GM23248 (cell line): ENCODE data around the gene LMF1. TPM values are rescaled to one million over a fixed set of nuclear protein-coding genes. Genes with fewer than 3 reads are reported as not detected.

Experiments
- DNase-seq: peaks from one replicate; pipeline ENCODE4 v3.0.0-alpha.2; 2015
- H2AFZ ChIP-seq: fragments of 200-600 bp; sonication (generic); 2 replicates; pipeline ENCODE4 v1.6.1; 2016; ENCODE audit warnings: antibody characterized with exemption
- H3F3A ChIP-seq: fragments of 200-600 bp; sonication (generic); 2 replicates; pipeline ENCODE4 v1.6.1; 2016; ENCODE audit warnings: mild to moderate bottlenecking, antibody characterized with exemption, mixed run types; ENCODE audit not compliant: insufficient read depth
- H3K27ac ChIP-seq: fragments of 200-600 bp; sonication (generic); 2 replicates; pipeline ENCODE4 v1.5.1; 2016; ENCODE audit warnings: mild to moderate bottlenecking
- H3K27me3 ChIP-seq: fragments of 200-600 bp; sonication (generic); replicated peaks from 2 replicates; pipeline ENCODE4 v1.6.1; 2016; ENCODE audit warnings: mild to moderate bottlenecking; ENCODE audit not compliant: insufficient read depth
- H3K36me3 ChIP-seq: fragments of 200-600 bp; sonication (generic); 2 replicates; pipeline ENCODE4 v1.6.1; 2016; ENCODE audit warnings: low read depth, mild to moderate bottlenecking
- H3K4me1 ChIP-seq: fragments of 200-600 bp; sonication (generic); 2 replicates; pipeline ENCODE4 v1.6.1; 2016; ENCODE audit warnings: mild to moderate bottlenecking; ENCODE audit not compliant: insufficient read depth
- H3K4me2 ChIP-seq: fragments of 200-600 bp; sonication (generic); one replicate; pipeline ENCODE4 v1.6.1; 2016; ENCODE audit warnings: mild to moderate bottlenecking; ENCODE audit not compliant: unreplicated experiment
- H3K4me3 ChIP-seq: fragments of 200-600 bp; sonication (generic); 2 replicates; pipeline ENCODE4 v1.5.1; 2016; ENCODE audit warnings: mild to moderate bottlenecking
- H3K79me2 ChIP-seq: fragments of 200-600 bp; sonication (generic); 2 replicates; pipeline ENCODE4 v1.6.1; 2016; ENCODE audit warnings: mild to moderate bottlenecking; ENCODE audit not compliant: insufficient read depth
- H3K9ac ChIP-seq: fragments of 200-600 bp; sonication (generic); 2 replicates; pipeline ENCODE4 v1.6.1; 2016; ENCODE audit warnings: mild to moderate bottlenecking
- H3K9me2 ChIP-seq: fragments of 200-600 bp; sonication (generic); 2 replicates; pipeline ENCODE4 v1.6.1; 2016; ENCODE audit warnings: mixed run types, mild to moderate bottlenecking, moderate library complexity; ENCODE audit not compliant: insufficient read depth
- H3K9me3 ChIP-seq: fragments of 200-600 bp; sonication (generic); one replicate; pipeline ENCODE4 v1.6.1; 2017; ENCODE audit warnings: low read depth
- H4K20me1 ChIP-seq: fragments of 200-600 bp; sonication (generic); 2 replicates; pipeline ENCODE4 v1.6.0; 2016; ENCODE audit not compliant: insufficient read depth
- EZH2 ChIP-seq: fragments of 200-600 bp; sonication (generic); IDR thresholded peaks from 2 replicates; pipeline ENCODE4 v1.6.1; 2018; ENCODE audit warnings: antibody characterized with exemption, mild to moderate bottlenecking; ENCODE audit not compliant: insufficient read depth, poor library complexity, severe bottlenecking
- EZH2phosphoT487 ChIP-seq: fragments of 200-600 bp; sonication (generic); IDR thresholded peaks from 2 replicates; pipeline ENCODE4 v1.6.1; 2018; ENCODE audit warnings: antibody characterized with exemption, moderate library complexity, mild to moderate bottlenecking, low read depth; ENCODE audit not compliant: insufficient read depth
- WGBS, 2 experiments: methylation state at CpG; one replicate each; pipeline ENCODE4 v1.1.6; 2015 to 2017; ENCODE audit warnings: low lambda C conversion rate in 2 of 2, low coverage in 1 of 2; ENCODE audit errors: missing lambda C conversion rate in 2 of 2; 5-methylcytosine and 5-hydroxymethylcytosine counted together
- in situ Hi-C: fragments of 300-500 bp; cut with MboI; formaldehyde crosslinking; loops from 2 replicates; pipeline ENCODE4 v1.15.0; 2020
- polyA plus RNA-seq: library from polyadenylated mRNA; unstranded; fragments of >200 nt; fragmentation: Nextera tagmentation; extraction: Ambion mirVana; gene quantifications from 2 replicates; pipeline ENCODE4 v1.2.1, GENCODE V29; 2016
- total RNA-seq: library from RNA; depleted of rRNA; stranded (reverse); fragments of >200 nt; shearing (Covaris generic); gene quantifications from 2 replicates; pipeline ENCODE4 v1.2.3, GENCODE V29; 2014

LMF1 gene
- total and polyA plus RNA-seq, 2 experiments from 2014 or later = 23.1 to 53.0 TPM

DNA sequence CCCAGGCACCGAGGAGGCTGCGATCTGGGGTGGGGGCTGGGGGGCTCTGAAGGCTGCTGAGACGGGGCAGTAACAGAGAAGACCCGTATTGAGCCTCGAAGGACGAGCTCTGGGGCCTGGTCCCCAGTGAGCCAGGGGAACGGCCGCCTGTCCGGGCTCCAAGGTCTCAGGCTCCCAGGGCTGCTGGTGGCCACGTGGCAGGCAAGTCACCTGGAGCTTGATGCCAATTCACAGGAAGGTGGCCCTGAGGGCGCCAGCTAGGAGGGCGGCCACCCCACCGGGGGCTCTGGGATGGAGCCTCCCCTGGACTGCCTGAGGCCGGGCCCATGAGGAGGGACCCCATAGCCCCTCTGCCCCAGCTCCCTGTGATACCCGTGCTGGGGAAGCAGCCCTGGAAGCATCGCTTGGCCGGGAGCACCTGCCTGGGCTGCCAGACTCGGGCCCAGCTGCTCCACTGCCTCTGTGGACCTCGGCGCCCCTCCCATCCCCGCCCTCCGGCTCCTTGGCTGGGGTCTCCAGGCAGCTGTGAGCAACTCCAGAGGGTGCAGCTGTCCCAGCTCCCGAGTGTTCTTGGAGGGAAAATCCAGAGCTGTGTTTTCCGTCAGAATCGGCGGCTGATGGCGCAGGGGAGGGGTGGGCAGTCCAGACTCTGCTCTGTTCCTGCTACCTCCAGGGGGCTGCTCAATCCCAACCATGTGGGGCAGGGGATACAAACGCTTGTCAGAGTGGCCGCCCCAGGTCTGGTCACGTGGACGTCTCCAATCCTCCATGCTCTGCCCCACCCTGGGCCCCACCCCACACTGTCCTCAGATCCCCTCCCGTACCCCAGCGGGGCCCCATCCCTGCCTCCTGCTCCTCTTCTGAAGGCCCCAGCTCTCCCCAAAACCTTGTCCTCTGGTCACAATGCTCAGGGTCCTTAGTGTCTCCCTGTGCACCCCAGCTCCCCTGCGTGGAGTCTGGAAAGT, 103.1 kb downstream of the LMF1 start:
- Histone ChIP-seq H4K20me1 (no peaks in the 10 kb centered on the region), H3F3A (no peaks in the 10 kb centered on the region), H3K79me2 (no peaks in the 10 kb centered on the region), H3K4me2 (no peak overlapping the region), H3K4me3 (no peak overlapping the region), H3K9me2 (no peaks in the 10 kb centered on the region), H3K9me3 (no peaks in the 10 kb centered on the region), H3K27me3 (no peaks in the 10 kb centered on the region), H2AFZ (no peak overlapping the region), H3K4me1 (no peaks in the 10 kb centered on the region), H3K36me3 (no peaks in the 10 kb centered on the region), H3K27ac (no peak overlapping the region), H3K9ac (no peak overlapping the region)
- 90 to 91% methylated on average over 27 to 34 of the region's 34 CpGs for WGBS, 2 experiments
- TF ChIP-seq EZH2phosphoT487 (no peak), EZH2 (no peak)
- DNase-seq = no peak
- in situ Hi-C loops = no loop called here

DNA sequence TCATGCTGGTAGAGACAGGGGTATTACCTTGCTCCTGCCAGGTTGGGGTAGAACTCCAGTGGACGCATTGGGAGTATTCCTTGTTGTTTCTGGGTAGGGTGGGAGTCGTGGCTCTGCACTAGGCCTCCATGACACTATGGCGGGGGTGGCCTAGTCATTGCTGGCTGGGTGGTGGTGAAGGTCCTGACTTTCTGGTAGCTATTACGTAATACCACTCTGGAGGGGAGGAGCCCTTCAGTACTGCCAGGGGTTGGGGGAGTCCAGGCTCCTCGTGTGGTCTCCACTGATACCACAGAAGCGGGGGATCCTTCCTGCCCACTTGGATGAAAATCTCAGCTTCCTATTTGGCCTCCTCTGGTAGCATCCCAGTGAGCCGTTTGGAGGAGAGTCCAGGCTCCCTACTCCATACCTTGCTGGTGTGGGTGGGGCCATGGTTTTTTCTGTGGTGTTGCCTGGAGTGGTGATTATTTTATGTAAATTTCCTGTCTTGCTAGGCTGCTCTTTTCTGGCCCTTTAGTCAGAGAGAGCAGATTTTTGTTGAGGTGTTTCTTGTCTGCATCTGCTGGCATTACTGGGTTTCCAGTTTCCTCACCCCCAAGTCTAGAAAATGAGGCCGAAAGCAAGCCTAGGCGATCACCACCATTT, 104.4 kb downstream of the LMF1 start:
- H2AFZ ChIP-seq = no peak overlapping the region
- no peaks in the 10 kb centered on the region for H3K9me2 ChIP-seq
- no peak overlapping the region for H3K9ac ChIP-seq
- no peaks in the 10 kb centered on the region for H3K79me2 ChIP-seq
- H3F3A ChIP-seq = no peaks in the 10 kb centered on the region
- in situ Hi-C loops = no loop called here
- no peaks in the 10 kb centered on the region for H3K36me3 ChIP-seq
- no peak overlapping the region for H3K4me3 ChIP-seq
- no peak overlapping the region for H3K27ac ChIP-seq
- H3K4me1 ChIP-seq = no peaks in the 10 kb centered on the region
- H3K27me3 ChIP-seq = no peaks in the 10 kb centered on the region
- 90 to 92% methylated on average over 9 of the region's 9 CpGs for WGBS, 2 experiments
- no peaks in the 10 kb centered on the region for H4K20me1 ChIP-seq
- TF ChIP-seq EZH2phosphoT487 = no peak
- no peak for TF ChIP-seq EZH2
- no peak overlapping the region for H3K4me2 ChIP-seq
- no peak for DNase-seq
- no peaks in the 10 kb centered on the region for H3K9me3 ChIP-seq

DNA sequence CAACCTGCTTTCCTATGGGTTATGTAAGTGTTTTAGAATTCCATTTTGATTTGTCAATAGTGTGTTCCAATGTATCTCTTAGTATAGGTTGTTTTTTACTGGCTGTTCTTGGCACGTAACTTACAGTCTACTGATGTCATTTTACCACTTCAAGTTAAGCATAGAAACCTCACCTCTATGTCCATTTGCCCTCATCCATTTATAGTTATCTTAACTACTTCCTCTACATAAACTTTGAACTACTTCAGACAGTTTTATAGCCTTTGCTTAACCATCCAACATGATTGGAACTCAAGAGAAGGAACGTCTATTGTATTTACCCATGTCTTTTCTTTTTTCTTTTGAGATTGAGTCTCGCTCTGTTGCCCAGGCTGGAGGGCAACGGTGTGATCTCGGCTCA, 105.8 kb downstream of the LMF1 start:
- no peaks in the 10 kb centered on the region for H3K4me1 ChIP-seq
- H3F3A ChIP-seq = no peaks in the 10 kb centered on the region
- H3K9ac ChIP-seq = no peak overlapping the region
- H3K4me3 ChIP-seq = no peak overlapping the region
- no peaks in the 10 kb centered on the region for H3K36me3 ChIP-seq
- no peak for DNase-seq
- H4K20me1 ChIP-seq = no peaks in the 10 kb centered on the region
- no peaks in the 10 kb centered on the region for H3K79me2 ChIP-seq
- no peaks in the 10 kb centered on the region for H3K27me3 ChIP-seq
- no peak overlapping the region for H2AFZ ChIP-seq
- TF ChIP-seq EZH2phosphoT487 (no peak), EZH2 (no peak)
- H3K27ac ChIP-seq = no peak overlapping the region
- no peak overlapping the region for H3K4me2 ChIP-seq
- in situ Hi-C loops = no loop called here
- H3K9me2 ChIP-seq = no peaks in the 10 kb centered on the region
- 87 to 92% methylated on average over 5 of the region's 5 CpGs for WGBS, 2 experiments
- no peaks in the 10 kb centered on the region for H3K9me3 ChIP-seq

DNA sequence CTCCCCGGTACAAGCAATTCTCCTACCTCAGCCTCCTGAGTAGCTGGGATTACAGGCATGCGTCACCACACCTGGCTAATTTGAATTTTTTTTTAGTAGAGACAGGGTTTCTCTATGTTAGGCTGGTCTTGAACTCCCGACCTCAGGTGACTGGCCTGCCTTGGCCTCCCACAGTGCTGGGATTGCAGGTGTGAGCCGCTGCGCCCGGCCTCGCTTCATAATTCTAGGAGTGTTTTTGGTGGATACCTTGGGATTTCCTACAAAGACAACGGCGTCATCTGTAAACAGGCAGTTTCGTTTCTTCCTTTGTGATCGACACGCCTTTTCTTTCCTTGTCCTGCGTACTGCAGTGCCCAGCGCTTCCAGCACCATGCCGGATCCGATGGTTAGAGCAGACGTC, 109.3 kb downstream of the LMF1 start:
- Histone ChIP-seq H3K4me2 (no peak overlapping the region), H2AFZ (no peak overlapping the region), H3K9me2 (no peaks in the 10 kb centered on the region), H3K27me3 (no peaks in the 10 kb centered on the region), H3F3A (no peaks in the 10 kb centered on the region), H3K4me3 (no peak overlapping the region), H3K9me3 (no peaks in the 10 kb centered on the region), H3K36me3 (no peaks in the 10 kb centered on the region), H3K27ac (no peak overlapping the region), H3K79me2 (no peaks in the 10 kb centered on the region), H3K9ac (no peak overlapping the region), H3K4me1 (no peaks in the 10 kb centered on the region), H4K20me1 (no peaks in the 10 kb centered on the region)
- TF ChIP-seq EZH2 = no peak
- no peak for TF ChIP-seq EZH2phosphoT487
- in situ Hi-C loops = no loop called here
- 92 to 93% methylated on average over 17 of the region's 17 CpGs for WGBS, 2 experiments
- no peak for DNase-seq
